ENCODE measurements around the gene PLEKHA1.

The PLEKHA1 gene

DNA sequence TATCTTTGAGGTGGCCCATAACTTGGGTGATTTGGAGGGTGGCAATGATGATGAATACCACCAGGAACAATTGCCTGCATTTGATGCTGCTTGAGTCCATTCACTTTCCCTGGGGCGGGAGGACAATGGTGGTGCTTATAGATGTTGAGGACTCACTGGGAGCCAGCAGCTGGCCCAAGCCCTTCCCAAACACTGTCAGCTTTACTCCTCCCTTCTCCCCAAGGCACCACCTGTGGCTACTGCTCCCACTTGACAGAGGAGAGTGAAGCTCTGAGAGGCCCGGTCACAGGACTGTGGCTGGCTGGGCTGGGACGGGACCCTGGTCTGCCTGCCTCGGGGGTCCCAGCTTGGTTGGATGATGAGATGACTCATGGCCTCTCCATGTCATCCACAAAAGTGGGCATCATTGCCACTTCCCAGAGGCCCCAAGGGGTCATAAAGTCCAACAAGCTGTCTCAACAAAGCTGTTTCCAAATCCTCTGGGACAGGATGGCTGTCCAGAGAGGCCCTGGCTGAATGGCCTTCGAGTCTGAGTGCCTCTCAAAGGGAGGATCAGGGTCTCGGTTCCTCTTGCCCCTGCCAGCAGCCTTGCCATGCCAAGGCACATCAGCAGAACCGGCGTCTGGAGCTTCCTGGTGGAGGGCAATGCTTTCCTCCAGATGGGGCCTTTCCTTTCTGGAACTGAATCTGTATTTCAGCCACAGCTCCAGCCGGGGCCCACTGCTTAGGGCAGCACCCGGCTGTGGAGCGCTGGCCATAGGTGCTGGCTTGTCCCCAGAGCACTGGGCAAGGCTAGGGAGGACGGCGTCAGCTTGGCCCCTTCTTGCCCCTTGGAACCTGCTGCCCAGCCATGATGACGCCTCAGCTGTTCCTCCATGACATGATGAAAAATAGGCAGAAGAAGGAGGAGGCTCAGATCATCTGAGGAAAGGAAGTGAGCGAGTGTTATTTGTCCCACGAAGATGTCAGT is 47.0 kb upstream of the PLEKHA1 start:
- H3K9me3 ChIP-seq (ENCODE audit: insufficient read depth, low read length) = no peaks in the 10 kb centered on the region
- no peak overlapping the region for H2AFZ ChIP-seq (ENCODE audit: low read depth, low read length)
- no peak overlapping the region for H3K4me3 ChIP-seq (ENCODE audit: low read length)
- TF ChIP-seq, protein P1, sequence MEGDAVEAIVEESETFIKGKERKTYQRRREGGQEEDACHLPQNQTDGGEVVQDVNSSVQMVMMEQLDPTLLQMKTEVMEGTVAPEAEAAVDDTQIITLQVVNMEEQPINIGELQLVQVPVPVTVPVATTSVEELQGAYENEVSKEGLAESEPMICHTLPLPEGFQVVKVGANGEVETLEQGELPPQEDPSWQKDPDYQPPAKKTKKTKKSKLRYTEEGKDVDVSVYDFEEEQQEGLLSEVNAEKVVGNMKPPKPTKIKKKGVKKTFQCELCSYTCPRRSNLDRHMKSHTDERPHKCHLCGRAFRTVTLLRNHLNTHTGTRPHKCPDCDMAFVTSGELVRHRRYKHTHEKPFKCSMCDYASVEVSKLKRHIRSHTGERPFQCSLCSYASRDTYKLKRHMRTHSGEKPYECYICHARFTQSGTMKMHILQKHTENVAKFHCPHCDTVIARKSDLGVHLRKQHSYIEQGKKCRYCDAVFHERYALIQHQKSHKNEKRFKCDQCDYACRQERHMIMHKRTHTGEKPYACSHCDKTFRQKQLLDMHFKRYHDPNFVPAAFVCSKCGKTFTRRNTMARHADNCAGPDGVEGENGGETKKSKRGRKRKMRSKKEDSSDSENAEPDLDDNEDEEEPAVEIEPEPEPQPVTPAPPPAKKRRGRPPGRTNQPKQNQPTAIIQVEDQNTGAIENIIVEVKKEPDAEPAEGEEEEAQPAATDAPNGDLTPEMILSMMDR (IDR thresholded peaks at IDR 0.05; ENCODE audit: low read depth, low read length) = no peak
- TF ChIP-seq EZH2phosphoT487 (IDR thresholded peaks at IDR 0.05; ENCODE audit: low read depth) = no peak
- peaks cover 69% of the 10 kb centered on the region for H3K4me1 ChIP-seq (ENCODE audit: low read length)
- H3K36me3 ChIP-seq (replicated peaks; ENCODE audit: low read depth, low read length) = no peaks in the 10 kb centered on the region
- H3K4me2 ChIP-seq (ENCODE audit: low read length) = peak overlapping the region; percentile 79
- H3K27ac ChIP-seq (ENCODE audit: low read length) = peak overlapping the region; percentile 71
- H4K20me1 ChIP-seq (ENCODE audit: insufficient read depth, low read length) = no peaks in the 10 kb centered on the region
- H3K9ac ChIP-seq (ENCODE audit: low read length) = peak overlapping the region; percentile 40; the same call in 1 of the 2 replicates
- H3K79me2 ChIP-seq (ENCODE audit: low read length) = no peaks in the 10 kb centered on the region
- H3K27me3 ChIP-seq (ENCODE audit: low read depth, low read length) = peaks cover 43% of the 10 kb centered on the region

DNA sequence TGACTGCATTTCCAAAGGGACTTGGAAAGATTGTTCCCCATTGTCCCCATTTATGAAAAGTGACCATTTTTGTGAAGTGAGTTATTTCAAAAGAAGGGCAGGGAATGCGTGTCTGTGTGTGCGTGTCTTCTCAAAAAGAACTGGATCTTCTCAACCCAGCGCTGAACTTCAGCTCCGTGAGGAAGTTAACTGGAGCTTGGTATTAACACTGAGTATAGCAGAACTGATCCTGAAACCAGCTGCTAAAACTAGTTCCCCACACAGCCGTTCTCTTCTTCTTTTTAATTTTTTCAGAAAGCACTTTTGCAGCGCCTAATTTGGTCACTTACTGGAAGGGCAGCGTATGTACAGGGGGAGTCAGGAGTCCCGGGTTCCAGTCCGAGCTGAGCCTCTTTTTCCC is 45.8 kb upstream of the PLEKHA1 start:
- peak overlapping the region; percentile 45; the same call in 1 of the 2 replicates for H3K9ac ChIP-seq (ENCODE audit: low read length)
- H3K79me2 ChIP-seq (ENCODE audit: low read length) = no peaks in the 10 kb centered on the region
- H3K27me3 ChIP-seq (ENCODE audit: low read depth, low read length) = peaks cover 40% of the 10 kb centered on the region
- H3K27ac ChIP-seq (ENCODE audit: low read length) = peak overlapping the region; percentile 71
- H4K20me1 ChIP-seq (ENCODE audit: insufficient read depth, low read length) = no peaks in the 10 kb centered on the region
- H3K4me3 ChIP-seq (ENCODE audit: low read length) = peak overlapping the region; percentile 54
- H3K4me1 ChIP-seq (ENCODE audit: low read length) = peaks cover 80% of the 10 kb centered on the region
- no peaks in the 10 kb centered on the region for H3K36me3 ChIP-seq (replicated peaks; ENCODE audit: low read depth, low read length)
- H3K4me2 ChIP-seq (ENCODE audit: low read length) = peak overlapping the region; percentile 79
- no peak for TF ChIP-seq EZH2phosphoT487 (IDR thresholded peaks at IDR 0.05; ENCODE audit: low read depth)
- TF ChIP-seq, protein P1 (IDR thresholded peaks at IDR 0.05; ENCODE audit: low read depth, low read length) = no peak
- no peak overlapping the region for H2AFZ ChIP-seq (ENCODE audit: low read depth, low read length)
- H3K9me3 ChIP-seq (ENCODE audit: insufficient read depth, low read length) = no peaks in the 10 kb centered on the region

DNA sequence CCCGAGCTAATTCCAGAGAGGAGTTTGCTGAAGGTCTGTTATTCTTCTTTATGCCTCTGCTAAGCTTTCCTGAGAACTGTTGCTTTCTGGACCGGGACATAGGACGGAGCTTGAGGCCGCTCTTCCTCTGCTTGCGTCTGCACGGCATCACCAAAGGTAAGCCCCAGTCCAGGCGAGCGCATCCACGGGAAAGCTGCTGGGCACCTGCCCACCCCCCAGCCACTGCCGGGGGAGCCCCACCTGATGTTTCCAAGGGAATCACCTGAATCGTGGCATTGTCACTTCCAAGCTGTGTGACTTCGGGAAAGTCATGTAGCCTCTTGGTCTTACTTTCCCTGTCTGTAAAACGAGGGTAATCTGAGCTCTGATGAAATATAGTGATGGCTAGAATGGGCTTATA is 45.1 kb upstream of the PLEKHA1 start:
- Histone ChIP-seq H3K27me3 (ENCODE audit: low read depth, low read length) (peaks cover 34% of the 10 kb centered on the region), H3K9ac (ENCODE audit: low read length) (peak overlapping the region; percentile 45; the same call in 1 of the 2 replicates), H4K20me1 (ENCODE audit: insufficient read depth, low read length) (no peaks in the 10 kb centered on the region), H3K4me1 (ENCODE audit: low read length) (peaks cover 80% of the 10 kb centered on the region), H2AFZ (ENCODE audit: low read depth, low read length) (no peak overlapping the region), H3K79me2 (ENCODE audit: low read length) (no peaks in the 10 kb centered on the region), H3K27ac (ENCODE audit: low read length) (peak overlapping the region; percentile 71), H3K36me3 (replicated peaks; ENCODE audit: low read depth, low read length) (no peaks in the 10 kb centered on the region), H3K9me3 (ENCODE audit: insufficient read depth, low read length) (no peaks in the 10 kb centered on the region), H3K4me3 (ENCODE audit: low read length) (peak overlapping the region; percentile 54), H3K4me2 (ENCODE audit: low read length) (peak overlapping the region; percentile 79)
- TF ChIP-seq EZH2phosphoT487 (IDR thresholded peaks at IDR 0.05; ENCODE audit: low read depth) = no peak
- TF ChIP-seq, protein P1 (IDR thresholded peaks at IDR 0.05; ENCODE audit: low read depth, low read length) = no peak

DNA sequence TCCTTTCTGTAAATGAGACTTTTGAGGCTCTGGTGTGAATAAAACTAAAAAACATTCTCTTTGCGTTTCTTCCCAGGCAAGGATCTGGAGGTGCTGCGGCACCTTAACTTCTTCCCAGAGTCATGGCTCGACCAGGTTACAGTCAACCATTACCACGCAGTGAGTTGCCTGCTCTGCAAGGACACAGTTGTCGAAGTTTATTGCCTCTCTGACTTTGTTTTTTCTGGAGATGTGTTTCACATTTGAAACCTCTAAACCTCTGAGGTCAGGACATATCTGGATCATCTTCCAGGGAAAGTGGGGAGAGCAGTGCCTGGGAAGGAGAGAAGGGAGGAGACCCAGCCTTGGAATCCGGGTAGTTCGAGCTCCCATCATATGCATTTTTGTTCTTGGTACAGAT is 43.4 kb upstream of the PLEKHA1 start:
- H3K27ac ChIP-seq (ENCODE audit: low read length) = peak overlapping the region; percentile 77
- peaks cover 80% of the 10 kb centered on the region for H3K4me1 ChIP-seq (ENCODE audit: low read length)
- no peaks in the 10 kb centered on the region for H3K36me3 ChIP-seq (replicated peaks; ENCODE audit: low read depth, low read length)
- H3K9ac ChIP-seq (ENCODE audit: low read length) = peak overlapping the region; percentile 45
- H4K20me1 ChIP-seq (ENCODE audit: insufficient read depth, low read length) = no peaks in the 10 kb centered on the region
- no peak overlapping the region for H2AFZ ChIP-seq (ENCODE audit: low read depth, low read length)
- peak overlapping the region; percentile 81 for H3K4me2 ChIP-seq (ENCODE audit: low read length)
- peaks cover 24% of the 10 kb centered on the region for H3K27me3 ChIP-seq (ENCODE audit: low read depth, low read length)
- peak overlapping the region; percentile 61 for H3K4me3 ChIP-seq (ENCODE audit: low read length)
- no peaks in the 10 kb centered on the region for H3K79me2 ChIP-seq (ENCODE audit: low read length)
- TF ChIP-seq, protein P1 (IDR thresholded peaks at IDR 0.05; ENCODE audit: low read depth, low read length) = no peak
- no peak for TF ChIP-seq EZH2phosphoT487 (IDR thresholded peaks at IDR 0.05; ENCODE audit: low read depth)
- H3K9me3 ChIP-seq (ENCODE audit: insufficient read depth, low read length) = no peaks in the 10 kb centered on the region
